NCI-H187 (cell line): ENCODE data around the gene ALG13.
"Not testable (repeated sequence)": the region's sequence is repeated elsewhere in the genome, so short reads cannot be mapped to it uniquely, and the experiment has no call there.

Experiments
- DNase-seq, 2 experiments: peaks; one replicate each; lab custom pipeline; 2025; lab: John Stamatoyannopoulos, UW

The ALG13 gene

GRCh38 chrX:111759686-111760085, 78.7 kb downstream of the ALG13 start:
- DNase-seq: no peak

- no peak for DNase-seq
These were observed 80.7 kb downstream of the ALG13 start for GRCh38 chrX:111761578-111762135.

GRCh38 chrX:111778591-111778990, 97.6 kb downstream of the ALG13 start:
- no peak for DNase-seq

- no peak for DNase-seq
These were observed 98.6 kb downstream of the ALG13 start for GRCh38 chrX:111779582-111779981.

GRCh38 chrX:111784667-111785066, 103.7 kb downstream of the ALG13 start:
- DNase-seq: no peak

- DNase-seq: not testable (repeated sequence)
These were observed 109.1 kb downstream of the ALG13 start for GRCh38 chrX:111790054-111790453.
